Activated T-cell treated with anti-CD3 and anti-CD28 coated beads for 24 hours (primary cell): ENCODE data around the gene CNKSR3.
"Not testable (repeated sequence)": the region's sequence is repeated elsewhere in the genome, so short reads cannot be mapped to it uniquely, and the experiment has no call there.

ENCODE experiments used
- DNase-seq: peaks from one replicate; pipeline ENCODE4 v3.0.0-alpha.2; 2020; ENCODE audit warnings: low read depth

The CNKSR3 gene

GRCh38 chr6:154510144-154510905 lies at the start of gene CNKSR3:
Gene CNKSR3 (minus strand): TSS chr6:154510685. CDS start chr6:154510114, 571 bp downstream.
- peak; percentile 9 for DNase-seq

GRCh38 chr6:154558984-154559383 lies 48.5 kb upstream of the CNKSR3 start:
- no peak for DNase-seq

- DNase-seq: no peak
Measured at GRCh38 chr6:154558513-154558912, 48.0 kb upstream of the CNKSR3 start.

GRCh38 chr6:154555073-154555677 lies 44.7 kb upstream of the CNKSR3 start:
- no peak for DNase-seq

GRCh38 chr6:154554491-154554890 lies 44.0 kb upstream of the CNKSR3 start:
- DNase-seq: no peak

GRCh38 chr6:154550779-154551178 lies 40.3 kb upstream of the CNKSR3 start:
- DNase-seq: no peak

GRCh38 chr6:154549179-154549578 lies 38.7 kb upstream of the CNKSR3 start:
- no peak for DNase-seq

- DNase-seq: no peak
Measured at GRCh38 chr6:154548130-154548830, 37.8 kb upstream of the CNKSR3 start.

GRCh38 chr6:154543628-154544027 lies 33.1 kb upstream of the CNKSR3 start:
- DNase-seq: no peak

- DNase-seq: no peak
Measured at GRCh38 chr6:154542747-154543146, 32.3 kb upstream of the CNKSR3 start.

GRCh38 chr6:154541837-154542236 lies 31.4 kb upstream of the CNKSR3 start:
- DNase-seq: not testable (repeated sequence)

GRCh38 chr6:154539593-154540269 lies 29.2 kb upstream of the CNKSR3 start:
- no peak for DNase-seq

- no peak for DNase-seq
Measured at GRCh38 chr6:154538640-154539191, 28.2 kb upstream of the CNKSR3 start.

- no peak for DNase-seq
Measured at GRCh38 chr6:154537511-154538325, 27.2 kb upstream of the CNKSR3 start.

- DNase-seq: no peak
Measured at GRCh38 chr6:154536999-154537398, 26.5 kb upstream of the CNKSR3 start.

- DNase-seq: no peak
Measured at GRCh38 chr6:154536255-154536654, 25.8 kb upstream of the CNKSR3 start.

- no peak for DNase-seq
Measured at GRCh38 chr6:154535851-154536250, 25.4 kb upstream of the CNKSR3 start.

- no peak for DNase-seq
Measured at GRCh38 chr6:154535147-154535546, 24.7 kb upstream of the CNKSR3 start.

- no peak for DNase-seq
Measured at GRCh38 chr6:154534531-154534930, 24.0 kb upstream of the CNKSR3 start.

- no peak for DNase-seq
Measured at GRCh38 chr6:154532426-154532825, 21.9 kb upstream of the CNKSR3 start.

GRCh38 chr6:154529957-154530356 lies 19.5 kb upstream of the CNKSR3 start:
- no peak for DNase-seq
